NCI-H1694 treated with DMSO at 0.1 percent for 48 hours (cell line): ENCODE results near the gene MMEL1.
"Not testable (repeated sequence)": the region's sequence is repeated elsewhere in the genome, so short reads cannot be mapped to it uniquely, and the experiment has no call there.

Experiments
- DNase-seq: peaks from one replicate; lab custom pipeline; 2025; lab: John Stamatoyannopoulos, UW

Gene MMEL1

DNA sequence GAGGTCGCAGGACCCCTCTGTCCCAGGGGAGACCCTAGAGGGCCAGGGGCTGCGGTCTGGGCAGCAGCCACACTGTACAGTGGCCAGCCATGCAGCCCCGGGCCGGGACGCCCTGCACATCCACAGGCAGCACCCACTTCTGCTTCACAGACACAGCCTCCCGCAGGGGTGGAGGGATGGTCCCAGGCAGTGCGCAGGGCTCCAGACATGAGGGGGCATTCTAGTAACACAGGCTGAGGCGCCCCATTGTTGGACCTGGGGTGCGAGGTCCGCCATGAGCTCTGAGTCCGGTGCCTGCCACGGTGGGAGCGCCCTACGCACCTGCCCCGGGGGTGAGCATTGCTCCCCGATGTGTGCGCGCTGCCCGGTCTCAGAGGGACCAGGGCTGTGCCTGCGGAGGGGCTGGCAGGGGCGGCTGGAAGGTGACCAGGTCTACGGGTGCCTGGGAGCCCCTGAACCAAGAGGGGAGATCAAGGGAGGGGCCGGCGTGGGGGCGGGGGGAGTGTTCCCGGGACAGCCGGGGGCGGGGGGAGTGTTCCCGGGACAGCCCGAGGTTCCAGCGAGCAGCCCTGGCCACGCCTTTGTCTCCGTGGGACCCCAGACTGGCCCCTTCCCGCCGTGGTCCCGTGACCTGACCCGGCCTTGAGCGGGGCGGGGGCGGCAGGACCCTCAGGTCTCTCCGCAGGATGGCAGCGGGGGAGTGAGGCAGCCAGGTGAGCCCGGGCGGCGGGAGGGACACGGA lies 4.5 kb downstream of the MMEL1 start:
- DNase-seq = no peak

GRCh38 chr1:2627746-2628145 lies 5.1 kb downstream of the MMEL1 start:
- no peak for DNase-seq

DNA sequence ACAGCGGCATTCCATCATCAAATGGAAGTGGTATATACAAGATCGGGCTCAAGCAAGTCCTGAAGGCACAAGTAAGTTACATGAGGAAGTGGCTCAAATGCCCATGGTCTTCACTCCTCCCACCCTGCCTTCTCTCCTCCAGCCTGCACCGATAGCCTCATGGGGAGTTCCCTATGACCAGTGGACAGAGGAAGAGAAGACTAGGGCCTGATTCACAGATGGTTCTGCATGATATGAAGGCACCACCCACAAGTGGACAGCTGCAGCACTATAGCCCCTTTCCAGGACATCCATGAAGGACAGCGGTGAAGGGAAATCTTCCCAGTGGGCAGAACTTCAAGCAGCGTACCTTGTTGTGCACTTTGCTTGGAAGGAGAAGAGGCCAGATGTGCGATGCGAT lies 7.1 kb downstream of the MMEL1 start:
- DNase-seq = not testable (repeated sequence)

GRCh38 chr1:2625311-2625710 lies 7.5 kb downstream of the MMEL1 start:
- DNase-seq = no peak

DNA sequence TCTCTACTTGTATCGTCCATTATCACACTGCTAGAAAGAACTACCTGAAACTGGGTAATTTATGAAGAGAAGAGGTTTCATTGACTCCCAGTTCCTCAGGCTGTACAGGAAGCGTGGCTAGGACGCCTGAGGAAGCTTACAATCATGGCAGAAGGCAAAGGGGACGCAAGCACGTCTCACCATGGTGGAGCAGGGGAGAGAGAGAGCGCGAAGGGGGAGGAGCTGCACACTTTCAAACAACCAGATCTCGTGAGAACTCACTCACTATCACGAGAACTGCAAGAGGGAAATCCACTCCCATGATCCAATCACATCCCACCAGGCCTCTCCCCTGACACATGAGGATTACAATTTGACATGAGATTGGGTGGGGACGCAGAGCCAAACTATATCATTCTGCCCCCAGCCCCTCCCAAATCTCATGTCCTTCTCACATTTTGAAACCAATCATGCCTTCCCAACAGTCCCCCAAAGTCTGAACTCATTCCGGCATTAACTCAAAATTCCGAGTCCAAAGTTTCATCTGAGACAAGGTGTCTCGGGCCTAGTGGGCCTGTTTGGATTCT lies 8.0 kb downstream of the MMEL1 start:
- no peak for DNase-seq

- no peak for DNase-seq
Observed at GRCh38 chr1:2623571-2624337, 9.1 kb downstream of the MMEL1 start.

- DNase-seq = no peak
Observed at GRCh38 chr1:2617971-2618470, 14.8 kb downstream of the MMEL1 start.

- DNase-seq = no peak
Observed at GRCh38 chr1:2614145-2614544, 18.7 kb downstream of the MMEL1 start.

GRCh38 chr1:2612591-2613365 lies 20.0 kb downstream of the MMEL1 start:
- DNase-seq = no peak

GRCh38 chr1:2611621-2612437 lies 21.0 kb downstream of the MMEL1 start:
- DNase-seq = no peak

GRCh38 chr1:2611031-2611501 lies 21.8 kb downstream of the MMEL1 start:
- no peak for DNase-seq

- no peak for DNase-seq
Observed at GRCh38 chr1:2610036-2610959, 22.5 kb downstream of the MMEL1 start.

GRCh38 chr1:2609319-2610035 lies 23.3 kb downstream of the MMEL1 start:
- no peak for DNase-seq

- DNase-seq = no peak
Observed at GRCh38 chr1:2607641-2608091, 25.1 kb downstream of the MMEL1 start.

- DNase-seq = no peak
Observed at GRCh38 chr1:2606881-2607621, 25.8 kb downstream of the MMEL1 start.

DNA sequence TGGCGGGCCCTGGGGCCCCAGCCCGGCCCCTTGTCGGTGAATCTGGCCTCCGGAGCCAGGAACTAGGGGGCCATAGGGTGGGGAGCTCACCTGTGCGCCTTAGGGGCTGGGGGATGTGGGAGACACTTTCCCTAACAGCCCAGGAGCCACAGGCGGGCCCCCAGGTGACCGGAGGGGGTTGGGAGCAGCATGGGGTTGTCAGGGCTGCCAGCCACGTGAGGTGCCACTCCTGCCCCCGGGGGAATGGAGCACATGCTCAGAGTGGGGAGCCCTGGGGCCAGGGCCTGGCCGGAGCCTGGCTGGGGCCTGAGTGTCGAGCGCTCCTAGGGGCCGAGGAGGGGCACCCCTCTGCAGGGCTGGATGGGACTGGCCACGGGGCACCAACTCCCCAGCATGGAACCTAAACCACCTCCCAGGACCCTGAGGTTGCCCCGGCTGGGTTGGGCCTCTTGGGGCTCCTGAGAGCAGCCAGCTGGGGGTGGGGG lies 26.4 kb downstream of the MMEL1 start:
- DNase-seq = no peak

- no peak for DNase-seq
Observed at GRCh38 chr1:2605509-2606395, 27.1 kb downstream of the MMEL1 start.
